DMS153 (cell line): ENCODE measurements around the gene COL27A1.
"Not testable (repeated sequence)": the region's sequence is repeated elsewhere in the genome, so short reads cannot be mapped to it uniquely, and the experiment has no call there.

ENCODE experiments used
- DNase-seq: peaks from one replicate; lab custom pipeline; 2025; lab: John Stamatoyannopoulos, UW

COL27A1 gene

GRCh38 chr9:114324492-114324891 is 169.2 kb downstream of the COL27A1 start:
- DNase-seq = no peak

- not testable (repeated sequence) for DNase-seq
These were observed 169.6 kb downstream of the COL27A1 start for GRCh38 chr9:114324965-114325364.

GRCh38 chr9:114325684-114326254 is 170.4 kb downstream of the COL27A1 start:
- DNase-seq = not testable (repeated sequence)

- DNase-seq = no peak
These were observed 172.4 kb downstream of the COL27A1 start for GRCh38 chr9:114327749-114328148.

- not testable (repeated sequence) for DNase-seq
These were observed 173.1 kb downstream of the COL27A1 start for GRCh38 chr9:114328357-114328820.

- DNase-seq = not testable (repeated sequence)
These were observed 173.7 kb downstream of the COL27A1 start for GRCh38 chr9:114328937-114329624.

- not testable (repeated sequence) for DNase-seq
These were observed 174.3 kb downstream of the COL27A1 start, which contains the start of gene ORM2 for GRCh38 chr9:114329625-114330022. TSS of gene ORM2 (plus strand) at chr9:114329869. CDS start at chr9:114329905, 36 bp downstream.

GRCh38 chr9:114330636-114331035 is 175.3 kb downstream of the COL27A1 start:
- no peak for DNase-seq

GRCh38 chr9:114331229-114332195 is 176.2 kb downstream of the COL27A1 start:
- not testable (repeated sequence) for DNase-seq

GRCh38 chr9:114332474-114333040 is 177.2 kb downstream of the COL27A1 start:
- DNase-seq = not testable (repeated sequence)

GRCh38 chr9:114333718-114334117 is 178.4 kb downstream of the COL27A1 start:
- not testable (repeated sequence) for DNase-seq

GRCh38 chr9:114334490-114334889 is 179.2 kb downstream of the COL27A1 start:
- DNase-seq = no peak

- no peak for DNase-seq
These were observed 180.4 kb downstream of the COL27A1 start for GRCh38 chr9:114335745-114336144.

- DNase-seq = no peak
These were observed 180.8 kb downstream of the COL27A1 start for GRCh38 chr9:114336157-114336556.

GRCh38 chr9:114336699-114337395 is 181.5 kb downstream of the COL27A1 start:
- DNase-seq = no peak

GRCh38 chr9:114338187-114338586 is 182.8 kb downstream of the COL27A1 start:
- DNase-seq = no peak

- DNase-seq = no peak
These were observed 184.0 kb downstream of the COL27A1 start for GRCh38 chr9:114339130-114339908.

- DNase-seq = no peak
These were observed 186.0 kb downstream of the COL27A1 start for GRCh38 chr9:114341152-114341830.

GRCh38 chr9:114341991-114342390 is 186.7 kb downstream of the COL27A1 start:
- DNase-seq = no peak
